HCT116 (cell line): ENCODE results near the gene HBB. TPM values are rescaled to one million over a fixed set of nuclear protein-coding genes. Genes with fewer than 3 reads are reported as not detected.

Experiments
- ATAC-seq: fragments of 200-7000 bp; cut with Tn5 transposase; 2 replicates; pipeline ENCODE4 v1.9.1; 2020; ENCODE audit warnings: mild to moderate bottlenecking, moderate library complexity
- Bru-seq: library from RNA; stranded (reverse); fragments of 400-500 nt; gene quantifications from one replicate; lab custom pipeline; 2021; lab: Mats Ljungman, UMichigan
- BruChase-seq, 2 experiments: library from RNA; stranded (reverse); fragments of 400-500 nt; gene quantifications; one replicate each; lab custom pipeline; 2021; lab: Mats Ljungman, UMichigan
- BruUV-seq: library from RNA; stranded (reverse); fragments of 400-500 nt; replicated peaks from 2 replicates; lab custom pipeline; 2021; lab: Mats Ljungman, UMichigan
- CTCF ChIA-PET: fragments of 300-600 bp; sonication (Branson Sonifier 250); formaldehyde crosslinking; loops from one replicate; lab custom pipeline; 2021; ENCODE audit warnings: antibody characterized with exemption; lab: Charles Lee
- POLR2A ChIA-PET: fragments of 300-600, 350-600 bp; sonication (Branson Sonifier 250); formaldehyde crosslinking; loops from one replicate; lab custom pipeline; 2021; ENCODE audit warnings: antibody characterized with exemption; lab: Charles Lee
- RAD21 ChIA-PET, 2 experiments: fragments of 300-600 bp; sonication (Branson Sonifier 250); formaldehyde crosslinking; loops; one replicate each; lab custom pipeline; 2023; ENCODE audit warnings: low total read pairs in 2 of 2; ENCODE audit not compliant: uncharacterized antibody in 2 of 2, unreplicated experiment in 2 of 2, low non-redundant PET in 1 of 2; lab: Charles Lee
- DNase-seq: peaks from one replicate; pipeline ENCODE4 v3.0.0-alpha.2; 2010; ENCODE audit warnings: low read depth, low spot score
- H2AFZ ChIP-seq: fragments of 200-600 bp; shearing (Covaris generic), sonication (generic); 2 replicates; pipeline ENCODE4 v1.6.1; 2017; ENCODE audit warnings: low read depth, mixed run types, mixed read lengths, antibody characterized with exemption, low read length; ENCODE audit not compliant: poor library complexity, severe bottlenecking
- H3K27ac ChIP-seq: 2 replicates; pipeline ENCODE4 v1.5.1; 2012; ENCODE audit warnings: low read depth, low read length
- H3K27me3 ChIP-seq: fragments of 200-600 bp; sonication (generic); 2 replicates; pipeline ENCODE4 v1.6.1; 2016; ENCODE audit warnings: mixed run types, low read length, mixed read lengths; ENCODE audit not compliant: insufficient read depth
- H3K36me3 ChIP-seq, 2 experiments: fragments of 200-500 bp in 1 of 2; fragments of 200-600 bp in 1 of 2; sonication (Bioruptor generic) in 1 of 2; sonication (generic) in 1 of 2; 2 replicates each; pipeline versions ENCODE4 v1.5.1 to v1.6.1; 2014 to 2016; ENCODE audit warnings: low read length in 2 of 2, inconsistent platforms in 1 of 2, mixed read lengths in 1 of 2, mixed run types in 1 of 2; ENCODE audit not compliant: insufficient read depth in 2 of 2, control insufficient read depth in 1 of 2
- H3K4me1 ChIP-seq, 2 experiments: fragments of 200-600 bp in 1 of 2; sonication (generic) in 1 of 2; 2 replicates each; pipeline versions ENCODE4 v1.5.1 to v1.6.1; 2012 to 2017; ENCODE audit warnings: low read length in 2 of 2, inconsistent platforms in 1 of 2, mild to moderate bottlenecking in 1 of 2, mixed read lengths in 1 of 2, mixed run types in 1 of 2, moderate library complexity in 1 of 2; ENCODE audit not compliant: insufficient read depth in 2 of 2, control insufficient read depth in 1 of 2
- H3K4me2 ChIP-seq: fragments of 200-600 bp; sonication (generic); 2 replicates; pipeline ENCODE4 v1.6.1; 2017; ENCODE audit warnings: mixed run types, low read length, mixed read lengths
- H3K4me3 ChIP-seq, 2 experiments: fragments of 200-600 bp in 1 of 2; sonication (generic) in 1 of 2; replicated peaks in 1 of 2; 2 replicates each; pipeline ENCODE4 v1.5.1; 2011 to 2016; ENCODE audit warnings: low read length in 2 of 2, control low read depth in 1 of 2, low read depth in 1 of 2, mild to moderate bottlenecking in 1 of 2, mixed read lengths in 1 of 2, mixed run types in 1 of 2
- H3K79me2 ChIP-seq: fragments of 200-600 bp; sonication (generic); 2 replicates; pipeline ENCODE4 v1.6.1; 2017; ENCODE audit warnings: mild to moderate bottlenecking, mixed run types, low read length, moderate library complexity, mixed read lengths; ENCODE audit not compliant: insufficient read depth
- H3K9ac ChIP-seq: fragments of 200-600 bp; sonication (generic); 2 replicates; pipeline ENCODE4 v1.6.1; 2016; ENCODE audit warnings: low read length, mixed read lengths
- H3K9me2 ChIP-seq: fragments of 200-600 bp; sonication (generic), shearing (Covaris generic); 2 replicates; pipeline ENCODE4 v1.6.1; 2017; ENCODE audit warnings: mixed run types, mild to moderate bottlenecking, moderate library complexity; ENCODE audit not compliant: insufficient read depth
- H3K9me3 ChIP-seq, 2 experiments: fragments of 200-500 bp in 1 of 2; fragments of 200-600 bp in 1 of 2; sonication (Bioruptor generic) in 1 of 2; sonication (generic) in 1 of 2; 2 replicates each; pipeline ENCODE4 v1.6.1; 2014 to 2017; ENCODE audit warnings: low read length in 2 of 2, mixed read lengths in 2 of 2, inconsistent platforms in 1 of 2, low read depth in 1 of 2, mild to moderate bottlenecking in 1 of 2, mixed run types in 1 of 2, moderate library complexity in 1 of 2; ENCODE audit not compliant: control insufficient read depth in 1 of 2, insufficient read depth in 1 of 2
- H4K20me1 ChIP-seq: fragments of 200-600 bp; sonication (generic), shearing (Covaris generic); 2 replicates; pipeline ENCODE4 v1.6.1; 2017; ENCODE audit warnings: mixed run types, mild to moderate bottlenecking, moderate library complexity; ENCODE audit not compliant: insufficient read depth
- CEBPB ChIP-seq: IDR thresholded peaks from 2 replicates; pipeline ENCODE4 v1.6.1; 2012; ENCODE audit warnings: low read depth
- EGR1 ChIP-seq: IDR thresholded peaks from 2 replicates; pipeline ENCODE4 v1.6.1; 2012; ENCODE audit warnings: low read depth
- EZH2 ChIP-seq: fragments of 200-600 bp; sonication (generic); IDR thresholded peaks from 2 replicates; pipeline ENCODE4 v1.6.1; 2017; ENCODE audit warnings: antibody characterized with exemption, mixed run types
- EZH2phosphoT487 ChIP-seq: fragments of 200-600 bp; IDR thresholded peaks from 2 replicates; pipeline ENCODE4 v1.6.1; 2018; ENCODE audit warnings: antibody characterized with exemption, borderline replicate concordance
- FOSL1 ChIP-seq: IDR thresholded peaks from 2 replicates; pipeline ENCODE4 v1.6.1; 2012; ENCODE audit warnings: low read depth
- JUND ChIP-seq: IDR thresholded peaks from 2 replicates; pipeline ENCODE4 v1.6.1; 2012
- MAX ChIP-seq: IDR thresholded peaks from 2 replicates; pipeline ENCODE4 v1.6.1; 2012
- POLR2A ChIP-seq: IDR thresholded peaks from 2 replicates; pipeline ENCODE4 v1.7.0; 2011; ENCODE audit warnings: borderline replicate concordance; ENCODE audit not compliant: insufficient read depth, insufficient read length; ENCODE audit errors: extremely low read depth
- POLR2AphosphoS5 ChIP-seq: IDR thresholded peaks from 2 replicates; pipeline ENCODE4 v1.6.1; 2011; ENCODE audit warnings: mild to moderate bottlenecking, low read depth, low read length, moderate library complexity
- RAD21 ChIP-seq: IDR thresholded peaks from 2 replicates; pipeline ENCODE4 v1.6.1; 2012; ENCODE audit warnings: low read depth, mild to moderate bottlenecking
- SIN3A ChIP-seq: IDR thresholded peaks from 2 replicates; pipeline ENCODE4 v1.6.1; 2012; ENCODE audit warnings: low read depth
- SP1 ChIP-seq: IDR thresholded peaks from 2 replicates; pipeline ENCODE4 v1.6.1; 2012; ENCODE audit warnings: low read depth
- SRF ChIP-seq: IDR thresholded peaks from 2 replicates; pipeline ENCODE4 v1.6.1; 2012; ENCODE audit warnings: low read depth
- TCF7L2 ChIP-seq: IDR thresholded peaks from 2 replicates; pipeline ENCODE4 v1.7.0; 2011; ENCODE audit warnings: borderline replicate concordance, inconsistent platforms; ENCODE audit not compliant: insufficient read depth, insufficient read length; ENCODE audit errors: extremely low read depth
- YY1 ChIP-seq: IDR thresholded peaks from 2 replicates; pipeline ENCODE4 v1.6.1; 2011; ENCODE audit warnings: low read length, low read depth, moderate library complexity, mild to moderate bottlenecking; ENCODE audit not compliant: insufficient replicate concordance; ENCODE audit errors: extremely low read depth
- ZFX ChIP-seq: fragments of 450-650 bp; IDR thresholded peaks from 2 replicates; pipeline ENCODE4 v1.6.1; 2017
- ZNF274 ChIP-seq: fragments of 200-500 bp; sonication (Bioruptor generic); IDR thresholded peaks from 2 replicates; pipeline ENCODE4 v1.6.1; 2014; ENCODE audit warnings: mild to moderate bottlenecking, low read depth, low read length, inconsistent platforms
- intact Hi-C: fragments of 100-400 bp; cut with micrococcal nuclease; formaldehyde crosslinking; loops from 2 replicates; pipeline ENCODE4 v1.10.0; 2022
- long read RNA-seq: library from polyadenylated mRNA; unstranded; transcript quantifications from one replicate; pipeline ENCODE4 v2.0.0, GENCODE V29; 2021; ENCODE audit not compliant: unreplicated experiment
- polyA plus RNA-seq: library from polyadenylated mRNA; unstranded; fragments of >200 nt; gene quantifications from 2 replicates; pipeline ENCODE4 v1.2.1, GENCODE V29; 2012; ENCODE audit warnings: missing spikeins
- total RNA-seq: library from RNA; stranded (reverse); gene quantifications from one replicate; pipeline ENCODE4 v1.2.1, GENCODE V29; 2021; ENCODE audit not compliant: unreplicated experiment
- TF ChIP-seq, protein P1 (sequence below): IDR thresholded peaks from 2 replicates; pipeline ENCODE4 v1.6.1; 2012
- TF ChIP-seq, protein P2 (sequence below), 3 experiments: fragments of 200-600 bp in 1 of 3; sonication (generic) in 1 of 3; IDR thresholded peaks in 2 of 3; conservative IDR thresholded peaks in 1 of 3; 2 replicates each; pipeline ENCODE4 v1.5.1; 2012 to 2017; ENCODE audit warnings: low read depth in 2 of 3, low read length in 2 of 3, antibody characterized with exemption in 1 of 3, borderline replicate concordance in 1 of 3, control low read depth in 1 of 3, mild to moderate bottlenecking in 1 of 3, mixed read lengths in 1 of 3, mixed run types in 1 of 3, moderate library complexity in 1 of 3; ENCODE audit not compliant: insufficient read depth in 1 of 3

The HBB gene
- total RNA-seq (not detected), Bru-seq, nascent RNA (not detected), BruChase-seq, experiment 1, labeled RNA remaining after a 6-hour chase (percentile 26 among the genes with signal in this experiment), BruChase-seq, experiment 2, labeled RNA remaining after a 2-hour chase (percentile 24 among the genes with signal in this experiment)
- polyA plus RNA-seq, result not detected in 2 replicates
- long read RNA-seq, result 0 reads

GRCh38 chr11:5226732-5227310, at the start of gene HBB:
TSS of gene HBB (minus strand) at chr11:5227071. CDS start at chr11:5227021, 50 bp downstream.
- H3K4me2 ChIP-seq, result no peak within 1 kb of the TSS
- ATAC-seq (no peak), DNase-seq (no peak)
- no peak within 1 kb of the TSS for H3K4me3 ChIP-seq
- no peaks in the 10 kb centered on the region for H3K4me1 ChIP-seq
- TF ChIP-seq EZH2 (no peak), EZH2phosphoT487 (no peak), FOSL1 (no peak), POLR2A (no peak), JUND (no peak), SP1 (no peak), YY1 (no peak), SRF (no peak), RAD21 (no peak), POLR2AphosphoS5 (no peak), CEBPB (no peak), EGR1 (no peak), TCF7L2 (no peak), ZNF274 (no peak), SIN3A (no peak), MAX (no peak), ZFX (no peak)
- TF ChIP-seq, protein P1, sequence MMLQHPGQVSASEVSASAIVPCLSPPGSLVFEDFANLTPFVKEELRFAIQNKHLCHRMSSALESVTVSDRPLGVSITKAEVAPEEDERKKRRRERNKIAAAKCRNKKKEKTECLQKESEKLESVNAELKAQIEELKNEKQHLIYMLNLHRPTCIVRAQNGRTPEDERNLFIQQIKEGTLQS, result no peak
- TF ChIP-seq, protein P2, sequence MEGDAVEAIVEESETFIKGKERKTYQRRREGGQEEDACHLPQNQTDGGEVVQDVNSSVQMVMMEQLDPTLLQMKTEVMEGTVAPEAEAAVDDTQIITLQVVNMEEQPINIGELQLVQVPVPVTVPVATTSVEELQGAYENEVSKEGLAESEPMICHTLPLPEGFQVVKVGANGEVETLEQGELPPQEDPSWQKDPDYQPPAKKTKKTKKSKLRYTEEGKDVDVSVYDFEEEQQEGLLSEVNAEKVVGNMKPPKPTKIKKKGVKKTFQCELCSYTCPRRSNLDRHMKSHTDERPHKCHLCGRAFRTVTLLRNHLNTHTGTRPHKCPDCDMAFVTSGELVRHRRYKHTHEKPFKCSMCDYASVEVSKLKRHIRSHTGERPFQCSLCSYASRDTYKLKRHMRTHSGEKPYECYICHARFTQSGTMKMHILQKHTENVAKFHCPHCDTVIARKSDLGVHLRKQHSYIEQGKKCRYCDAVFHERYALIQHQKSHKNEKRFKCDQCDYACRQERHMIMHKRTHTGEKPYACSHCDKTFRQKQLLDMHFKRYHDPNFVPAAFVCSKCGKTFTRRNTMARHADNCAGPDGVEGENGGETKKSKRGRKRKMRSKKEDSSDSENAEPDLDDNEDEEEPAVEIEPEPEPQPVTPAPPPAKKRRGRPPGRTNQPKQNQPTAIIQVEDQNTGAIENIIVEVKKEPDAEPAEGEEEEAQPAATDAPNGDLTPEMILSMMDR (IDR thresholded peaks at IDR 0.05 in 2 of 3, conservative IDR thresholded peaks at IDR 0.05 in 1 of 3; ENCODE audit: borderline replicate concordance in 1 of 3, insufficient read depth in 1 of 3, low read depth in 2 of 3, low read length in 2 of 3), result no peak
- intact Hi-C loops, result no loop called here
- no peaks in the 10 kb centered on the region for H3K79me2 ChIP-seq
- ChIA-PET CTCF (no interaction called here), RAD21 (no interaction called here), POLR2A (no interaction called here)
- H3K27me3 ChIP-seq, result no peaks in the 10 kb centered on the region
- H3K9ac ChIP-seq, result no peak within 1 kb of the TSS
- no TSS peak for BruUV-seq
- no peaks in the 10 kb centered on the region for H4K20me1 ChIP-seq
- H3K36me3 ChIP-seq, result no peaks in the 10 kb centered on the region
- no peaks in the 10 kb centered on the region for H3K9me3 ChIP-seq
- no peak within 1 kb of the TSS for H2AFZ ChIP-seq
- H3K9me2 ChIP-seq, result no peaks in the 10 kb centered on the region
- H3K27ac ChIP-seq, result no peak within 1 kb of the TSS
